Astrocyte of the hippocampus (primary cell): ENCODE measurements around the gene ITGB1BP1.
"Not testable (repeated sequence)": the region's sequence is repeated elsewhere in the genome, so short reads cannot be mapped to it uniquely, and the experiment has no call there.

Experiments
- DNase-seq: peaks from one replicate; pipeline ENCODE4 v3.0.0; 2011; ENCODE audit warnings: low read depth, low spot score

Gene ITGB1BP1

GRCh38 chr2:9400268-9401058 lies 22.9 kb downstream of the ITGB1BP1 start:
- DNase-seq = no peak

GRCh38 chr2:9398881-9399780 lies 24.2 kb downstream of the ITGB1BP1 start:
- no peak for DNase-seq

GRCh38 chr2:9398251-9398650 lies 25.1 kb downstream of the ITGB1BP1 start:
- DNase-seq = not testable (repeated sequence)

GRCh38 chr2:9397201-9397600 lies 26.1 kb downstream of the ITGB1BP1 start:
- DNase-seq = no peak

GRCh38 chr2:9394816-9395215 lies 28.5 kb downstream of the ITGB1BP1 start:
- no peak for DNase-seq

- DNase-seq = no peak
Observed at GRCh38 chr2:9392898-9393765, 30.2 kb downstream of the ITGB1BP1 start.

GRCh38 chr2:9391961-9392720 lies 31.2 kb downstream of the ITGB1BP1 start:
- DNase-seq = no peak

GRCh38 chr2:9390991-9391390 lies 32.3 kb downstream of the ITGB1BP1 start:
- no peak for DNase-seq

- DNase-seq = no peak
Observed at GRCh38 chr2:9390151-9390850, 33.0 kb downstream of the ITGB1BP1 start.

- no peak for DNase-seq
Observed at GRCh38 chr2:9388950-9389911, 34.1 kb downstream of the ITGB1BP1 start.

GRCh38 chr2:9388199-9388681 lies 35.1 kb downstream of the ITGB1BP1 start:
- DNase-seq = peak; percentile 40

GRCh38 chr2:9385841-9386240 lies 37.5 kb downstream of the ITGB1BP1 start:
- peak; percentile 60 for DNase-seq

- no peak for DNase-seq
Observed at GRCh38 chr2:9384521-9384920, 38.8 kb downstream of the ITGB1BP1 start.

GRCh38 chr2:9382604-9383235 lies 40.6 kb downstream of the ITGB1BP1 start:
- DNase-seq = no peak

GRCh38 chr2:9380702-9381628 lies 42.4 kb downstream of the ITGB1BP1 start:
- peak; percentile 95 for DNase-seq

GRCh38 chr2:9379391-9379755 lies 44.0 kb downstream of the ITGB1BP1 start:
- no peak for DNase-seq
